Measurements from ENCODE around the gene CNTN5.
"Not testable (repeated sequence)": the region's sequence is repeated elsewhere in the genome, so short reads cannot be mapped to it uniquely, and the experiment has no call there.

Gene CNTN5

DNA sequence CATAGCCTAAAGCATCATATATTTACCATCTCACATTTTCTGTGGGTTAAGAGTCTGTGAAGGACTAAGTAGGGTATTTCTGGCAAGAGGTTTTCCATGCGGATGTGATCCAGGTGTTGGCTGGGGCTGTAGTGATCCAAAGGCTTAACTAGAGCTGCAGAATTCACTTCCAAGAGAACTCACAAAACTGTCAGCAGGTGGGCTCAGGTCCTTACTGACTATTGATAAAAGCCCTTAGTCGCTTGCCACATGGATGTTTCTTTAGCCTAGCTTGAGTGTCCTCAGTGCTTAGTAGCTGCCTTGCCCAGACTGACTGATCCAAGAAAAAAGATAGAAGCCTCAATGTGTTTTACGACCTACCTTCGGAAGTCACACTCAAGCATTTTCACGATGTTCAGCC lies 250.8 kb downstream of the CNTN5 start:
- Histone ChIP-seq H3K4me3 (ENCODE audit: low read depth, low read length) (no peak overlapping the region), H3K27me3 (ENCODE audit: insufficient read depth, low read length) (no peaks in the 10 kb centered on the region), H3K36me3 (ENCODE audit: insufficient read depth, low read length) (no peaks in the 10 kb centered on the region), H3K79me2 (ENCODE audit: control insufficient read depth, insufficient read depth, low read length, unreplicated experiment) (no peaks in the 10 kb centered on the region), H2AFZ (ENCODE audit: low read length, unreplicated experiment) (no peak overlapping the region), H3K4me1 (ENCODE audit: control insufficient read depth, insufficient read depth, low read length, unreplicated experiment) (no peaks in the 10 kb centered on the region), H3K27ac (ENCODE audit: low read depth, low read length) (no peak overlapping the region)

GRCh38 chr11:99275521-99275920 lies 254.8 kb downstream of the CNTN5 start:
- no peak overlapping the region for H3K27ac ChIP-seq (ENCODE audit: low read depth, low read length)
- no peak overlapping the region for H2AFZ ChIP-seq (ENCODE audit: low read length, unreplicated experiment)
- H3K4me3 ChIP-seq (ENCODE audit: low read depth, low read length): no peak overlapping the region
- H3K36me3 ChIP-seq (ENCODE audit: insufficient read depth, low read length): no peaks in the 10 kb centered on the region
- H3K27me3 ChIP-seq (ENCODE audit: insufficient read depth, low read length): no peaks in the 10 kb centered on the region
- H3K4me1 ChIP-seq (ENCODE audit: control insufficient read depth, insufficient read depth, low read length, unreplicated experiment): no peaks in the 10 kb centered on the region
- no peaks in the 10 kb centered on the region for H3K79me2 ChIP-seq (ENCODE audit: control insufficient read depth, insufficient read depth, low read length, unreplicated experiment)

- H3K27ac ChIP-seq (ENCODE audit: low read depth, low read length): no peak overlapping the region
Measured at GRCh38 chr11:99277281-99277680, 256.5 kb downstream of the CNTN5 start.

GRCh38 chr11:99279266-99279665 lies 258.5 kb downstream of the CNTN5 start:
- no peaks in the 10 kb centered on the region for H3K79me2 ChIP-seq (ENCODE audit: control insufficient read depth, insufficient read depth, low read length, unreplicated experiment)
- no peak overlapping the region for H3K27ac ChIP-seq (ENCODE audit: low read depth, low read length)
- H2AFZ ChIP-seq (ENCODE audit: low read length, unreplicated experiment): peak overlapping the region; percentile 54
- no peaks in the 10 kb centered on the region for H3K27me3 ChIP-seq (ENCODE audit: insufficient read depth, low read length)
- no peak overlapping the region for H3K4me3 ChIP-seq (ENCODE audit: low read depth, low read length)
- H3K4me1 ChIP-seq (ENCODE audit: control insufficient read depth, insufficient read depth, low read length, unreplicated experiment): no peaks in the 10 kb centered on the region
- H3K36me3 ChIP-seq (ENCODE audit: insufficient read depth, low read length): no peaks in the 10 kb centered on the region

More at GRCh38 chr11:99277281-99277680, 256.5 kb downstream of the CNTN5 start:
- Histone ChIP-seq H2AFZ (ENCODE audit: low read length, unreplicated experiment) (no peak overlapping the region), H3K36me3 (ENCODE audit: insufficient read depth, low read length) (no peaks in the 10 kb centered on the region), H3K27me3 (ENCODE audit: insufficient read depth, low read length) (no peaks in the 10 kb centered on the region), H3K4me3 (ENCODE audit: low read depth, low read length) (no peak overlapping the region), H3K4me1 (ENCODE audit: control insufficient read depth, insufficient read depth, low read length, unreplicated experiment) (no peaks in the 10 kb centered on the region), H3K79me2 (ENCODE audit: control insufficient read depth, insufficient read depth, low read length, unreplicated experiment) (no peaks in the 10 kb centered on the region)

DNA sequence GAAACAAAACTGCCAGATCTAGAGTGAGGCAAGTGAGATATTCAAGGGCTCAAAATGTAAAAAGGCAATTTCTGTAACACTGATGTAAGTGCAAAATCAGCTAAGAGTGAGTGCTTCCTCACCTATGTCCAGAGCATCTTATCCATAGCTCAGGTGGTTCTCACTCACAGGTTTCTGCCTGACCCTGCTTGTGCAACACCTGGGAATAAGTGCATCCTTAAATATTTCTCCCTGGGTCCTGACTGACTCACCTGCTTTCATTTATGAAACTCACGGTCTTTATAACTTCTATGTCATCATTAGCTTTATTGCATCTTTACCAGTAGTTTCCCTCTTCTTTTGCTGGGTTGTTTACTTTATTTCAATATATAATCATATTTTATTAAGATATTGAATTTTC lies 260.6 kb downstream of the CNTN5 start:
- Histone ChIP-seq H2AFZ (ENCODE audit: low read length, unreplicated experiment) (no peak overlapping the region), H3K27ac (ENCODE audit: low read depth, low read length) (no peak overlapping the region), H3K79me2 (ENCODE audit: control insufficient read depth, insufficient read depth, low read length, unreplicated experiment) (no peaks in the 10 kb centered on the region), H3K4me1 (ENCODE audit: control insufficient read depth, insufficient read depth, low read length, unreplicated experiment) (no peaks in the 10 kb centered on the region), H3K27me3 (ENCODE audit: insufficient read depth, low read length) (no peaks in the 10 kb centered on the region), H3K36me3 (ENCODE audit: insufficient read depth, low read length) (no peaks in the 10 kb centered on the region), H3K4me3 (ENCODE audit: low read depth, low read length) (no peak overlapping the region)

DNA sequence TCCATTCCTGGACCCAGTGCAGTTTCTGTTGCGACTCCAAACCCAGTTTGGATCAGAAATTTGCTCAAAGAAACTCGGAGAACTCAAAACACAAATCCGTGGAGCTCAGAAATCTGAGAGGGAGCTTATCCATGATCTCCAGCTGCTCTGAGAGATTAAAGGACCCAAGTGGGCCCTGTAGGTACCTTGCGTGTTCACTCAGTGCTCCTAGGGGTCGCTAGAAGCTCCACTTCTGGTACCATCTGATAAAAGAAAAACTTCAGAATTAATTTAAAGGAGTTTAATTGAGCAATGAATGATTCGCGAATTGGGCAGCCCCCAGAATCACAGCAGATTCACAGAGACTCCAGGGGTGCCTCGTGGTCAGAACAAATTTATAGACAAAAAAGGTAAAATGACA lies 277.2 kb downstream of the CNTN5 start:
- H3K79me2 ChIP-seq (ENCODE audit: control insufficient read depth, insufficient read depth, low read length, unreplicated experiment); H2AFZ ChIP-seq (ENCODE audit: low read length, unreplicated experiment); H3K4me3 ChIP-seq (ENCODE audit: low read depth, low read length); H3K36me3 ChIP-seq (ENCODE audit: insufficient read depth, low read length); H3K4me1 ChIP-seq (ENCODE audit: control insufficient read depth, insufficient read depth, low read length, unreplicated experiment); H3K27ac ChIP-seq (ENCODE audit: low read depth, low read length); H3K27me3 ChIP-seq (ENCODE audit: insufficient read depth, low read length): not testable (repeated sequence)

DNA sequence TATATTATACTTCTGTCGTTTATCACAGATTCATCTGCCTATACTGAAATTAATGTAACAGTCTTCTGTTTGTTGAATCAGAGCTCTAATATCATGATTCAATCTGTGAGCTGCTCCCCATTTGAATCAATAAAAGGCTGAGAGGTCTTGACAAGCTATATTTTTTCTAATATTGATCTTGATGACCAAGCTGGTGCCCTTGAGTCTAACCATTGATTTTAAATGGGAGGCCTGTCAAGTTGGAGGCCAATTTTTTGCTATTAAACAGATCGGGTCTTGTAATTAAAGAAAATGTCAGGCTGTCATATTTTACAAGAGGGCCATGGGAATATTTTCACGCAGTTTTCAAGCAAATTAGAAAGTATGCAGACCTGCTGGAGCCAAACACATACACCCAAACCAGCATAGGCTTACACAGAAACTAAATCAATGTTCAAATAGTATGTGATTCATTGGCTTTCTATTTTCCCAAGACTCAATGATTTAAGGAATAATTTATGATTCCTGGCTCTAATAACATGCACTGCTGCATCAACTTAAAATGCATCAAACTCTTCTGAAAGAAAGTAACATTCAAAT lies 286.9 kb downstream of the CNTN5 start:
- Histone ChIP-seq H3K27ac (ENCODE audit: low read depth, low read length) (no peak overlapping the region), H3K36me3 (ENCODE audit: insufficient read depth, low read length) (no peaks in the 10 kb centered on the region), H3K4me3 (ENCODE audit: low read depth, low read length) (no peak overlapping the region), H3K79me2 (ENCODE audit: control insufficient read depth, insufficient read depth, low read length, unreplicated experiment) (no peaks in the 10 kb centered on the region), H3K4me1 (ENCODE audit: control insufficient read depth, insufficient read depth, low read length, unreplicated experiment) (no peaks in the 10 kb centered on the region), H3K27me3 (ENCODE audit: insufficient read depth, low read length) (no peaks in the 10 kb centered on the region), H2AFZ (ENCODE audit: low read length, unreplicated experiment) (no peak overlapping the region)

- no peak overlapping the region for H3K27ac ChIP-seq (ENCODE audit: low read depth, low read length)
- peaks cover 6% of the 10 kb centered on the region for H3K4me1 ChIP-seq (ENCODE audit: control insufficient read depth, insufficient read depth, low read length, unreplicated experiment)
- H3K27me3 ChIP-seq (ENCODE audit: insufficient read depth, low read length): no peaks in the 10 kb centered on the region
- no peak overlapping the region for H3K4me3 ChIP-seq (ENCODE audit: low read depth, low read length)
- H3K79me2 ChIP-seq (ENCODE audit: control insufficient read depth, insufficient read depth, low read length, unreplicated experiment): no peaks in the 10 kb centered on the region
- H3K36me3 ChIP-seq (ENCODE audit: insufficient read depth, low read length): no peaks in the 10 kb centered on the region
- H2AFZ ChIP-seq (ENCODE audit: low read length, unreplicated experiment): no peak overlapping the region
Measured at GRCh38 chr11:99311870-99312269, 291.1 kb downstream of the CNTN5 start.

DNA sequence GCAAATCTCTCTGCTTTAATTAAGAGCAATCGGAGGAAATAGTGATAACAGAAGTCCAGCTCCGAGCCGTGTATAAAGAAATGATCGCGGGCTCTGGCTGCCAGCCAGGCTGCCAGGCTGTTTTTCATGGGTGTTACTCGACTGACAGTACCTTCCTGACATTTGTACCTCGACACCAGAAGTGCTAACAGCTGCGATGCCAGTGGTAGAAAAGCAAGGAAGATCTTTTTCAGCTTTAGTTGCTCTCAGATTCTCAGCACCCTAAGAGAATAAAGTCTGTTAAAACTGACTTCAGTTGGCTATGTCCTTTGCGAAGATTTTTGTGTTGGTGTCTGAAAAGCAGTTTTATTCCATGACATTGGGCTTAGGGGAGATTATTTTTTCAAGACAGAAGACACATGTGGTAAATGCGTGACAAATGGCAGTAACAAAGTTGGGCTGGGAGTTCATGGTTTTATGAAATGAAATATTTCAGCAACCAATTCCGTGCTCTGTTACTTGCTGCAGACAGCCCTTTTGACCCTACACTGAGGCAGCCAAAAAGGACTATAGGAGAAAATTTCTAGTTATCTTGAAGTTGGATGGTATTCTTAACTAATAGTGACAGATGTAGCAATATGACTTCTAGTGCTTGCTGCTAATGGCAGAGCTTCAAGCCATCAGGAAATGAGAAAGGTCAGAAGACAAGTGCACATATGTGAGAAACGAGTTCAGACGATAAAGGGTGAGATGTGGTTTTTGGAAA lies 296.2 kb downstream of the CNTN5 start:
- Histone ChIP-seq H3K27ac (ENCODE audit: low read depth, low read length) (no peak overlapping the region), H3K36me3 (ENCODE audit: insufficient read depth, low read length) (no peaks in the 10 kb centered on the region), H3K27me3 (ENCODE audit: insufficient read depth, low read length) (no peaks in the 10 kb centered on the region), H2AFZ (ENCODE audit: low read length, unreplicated experiment) (peak overlapping the region; percentile 70), H3K4me3 (ENCODE audit: low read depth, low read length) (peak overlapping the region; percentile 51), H3K4me1 (ENCODE audit: control insufficient read depth, insufficient read depth, low read length, unreplicated experiment) (peaks cover 27% of the 10 kb centered on the region), H3K79me2 (ENCODE audit: control insufficient read depth, insufficient read depth, low read length, unreplicated experiment) (no peaks in the 10 kb centered on the region)

DNA sequence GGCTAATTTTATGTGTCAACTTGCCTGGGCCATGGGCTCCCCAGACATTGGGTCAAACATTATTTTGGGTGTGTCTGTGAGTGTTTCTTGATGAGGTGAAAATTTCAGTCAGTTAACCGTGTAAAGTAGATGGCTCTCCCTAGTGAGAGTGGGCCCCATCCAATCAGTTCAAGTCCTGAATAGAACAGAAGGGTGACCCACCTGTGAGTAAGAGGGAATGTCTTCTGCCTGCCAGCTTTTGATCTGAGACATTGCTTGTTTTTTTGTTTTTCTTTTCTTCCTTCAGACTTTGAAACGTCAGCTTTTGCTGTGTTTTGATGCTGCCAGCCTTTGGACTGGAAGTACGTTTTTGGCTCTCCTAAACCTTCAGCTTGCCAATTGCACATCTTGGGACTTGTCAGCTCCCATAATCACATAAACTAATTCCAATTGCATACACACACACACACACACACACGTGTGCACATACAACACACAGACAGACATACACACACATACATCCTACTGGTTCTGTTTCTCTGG lies 300.1 kb downstream of the CNTN5 start:
- peak overlapping the region; percentile 10; the same call in 1 of the 2 replicates for H3K27ac ChIP-seq (ENCODE audit: low read depth, low read length)
- no peak overlapping the region for H3K4me3 ChIP-seq (ENCODE audit: low read depth, low read length)
- peaks cover 33% of the 10 kb centered on the region for H3K4me1 ChIP-seq (ENCODE audit: control insufficient read depth, insufficient read depth, low read length, unreplicated experiment)
- H3K27me3 ChIP-seq (ENCODE audit: insufficient read depth, low read length): no peaks in the 10 kb centered on the region
- H3K36me3 ChIP-seq (ENCODE audit: insufficient read depth, low read length): no peaks in the 10 kb centered on the region
- H3K79me2 ChIP-seq (ENCODE audit: control insufficient read depth, insufficient read depth, low read length, unreplicated experiment): no peaks in the 10 kb centered on the region
- H2AFZ ChIP-seq (ENCODE audit: low read length, unreplicated experiment): peak overlapping the region; percentile 51

- Histone ChIP-seq H3K4me1 (ENCODE audit: control insufficient read depth, insufficient read depth, low read length, unreplicated experiment) (peaks cover 13% of the 10 kb centered on the region), H3K4me3 (ENCODE audit: low read depth, low read length) (peak overlapping the region; percentile 39), H3K36me3 (ENCODE audit: insufficient read depth, low read length) (no peaks in the 10 kb centered on the region), H2AFZ (ENCODE audit: low read length, unreplicated experiment) (peak overlapping the region; percentile 47), H3K27me3 (ENCODE audit: insufficient read depth, low read length) (no peaks in the 10 kb centered on the region), H3K79me2 (ENCODE audit: control insufficient read depth, insufficient read depth, low read length, unreplicated experiment) (no peaks in the 10 kb centered on the region), H3K27ac (ENCODE audit: low read depth, low read length) (peak overlapping the region; percentile 84)
Measured at GRCh38 chr11:99325847-99326246, 305.1 kb downstream of the CNTN5 start.

Data from ACC112 (cell line).